Natural killer cell (primary cell): ENCODE measurements around the gene CHPF. TPM values are rescaled to one million over a fixed set of nuclear protein-coding genes. Genes with fewer than 3 reads are reported as not detected.
A peak's percentile ranks its signal among the peaks of the same experiment; 100 is the strongest.

ENCODE experiments used
- ATAC-seq, 3 donors: fragments of 150-1000 bp in 2 of 3; fragments of 200-7000 bp in 1 of 3; cut with Tn5 transposase; 1 replicate in 1 of 3; 2 replicates in 2 of 3; pipeline ENCODE4 v1.10.0; 2021; ENCODE audit warnings: mild to moderate bottlenecking in 2 of 3, moderate library complexity in 2 of 3
- DNase-seq, 2 donors: peaks; one replicate each; pipeline versions ENCODE4 v3.0.0 to v3.0.0-alpha.2; 2013 to 2021; ENCODE audit warnings: mixed read lengths in 1 of 2
- H3K27ac ChIP-seq: one replicate; pipeline ENCODE4 v1.5.1; 2013; ENCODE audit warnings: mild to moderate bottlenecking, low read length
- H3K27me3 ChIP-seq: one replicate; pipeline ENCODE4 v1.6.1; 2013; ENCODE audit warnings: low read length; ENCODE audit not compliant: control insufficient read depth, insufficient read depth
- H3K36me3 ChIP-seq: one replicate; pipeline ENCODE4 v1.6.1; 2013; ENCODE audit warnings: low read length; ENCODE audit not compliant: control insufficient read depth, insufficient read depth
- H3K4me1 ChIP-seq: one replicate; pipeline ENCODE4 v1.6.1; 2013; ENCODE audit warnings: low read length; ENCODE audit not compliant: control insufficient read depth, insufficient read depth
- H3K4me3 ChIP-seq: one replicate; pipeline ENCODE4 v1.5.1; 2013; ENCODE audit warnings: low read length
- H3K9me3 ChIP-seq: one replicate; pipeline ENCODE4 v1.6.1; 2013; ENCODE audit warnings: low read length; ENCODE audit not compliant: control insufficient read depth, insufficient read depth
- H3K27ac Mint-ChIP-seq, 2 donors: one replicate each; pipeline ENCODE4 v1.8.0; 2022; ENCODE audit warnings: mild to moderate bottlenecking in 2 of 2, mixed read lengths in 2 of 2, moderate library complexity in 1 of 2
- H3K27me3 Mint-ChIP-seq, 2 donors: one replicate each; pipeline ENCODE4 v1.8.0; 2022; ENCODE audit warnings: low read depth in 2 of 2, mixed read lengths in 2 of 2
- H3K36me3 Mint-ChIP-seq: one replicate; pipeline ENCODE4 v1.8.0; 2022; ENCODE audit warnings: mixed read lengths
- H3K4me1 Mint-ChIP-seq, 2 donors: one replicate each; pipeline ENCODE4 v1.8.0; 2022; ENCODE audit warnings: mixed read lengths in 2 of 2
- H3K4me3 Mint-ChIP-seq: one replicate; pipeline ENCODE4 v1.8.0; 2022; ENCODE audit warnings: mild to moderate bottlenecking, moderate library complexity, mixed read lengths
- H3K9me3 Mint-ChIP-seq, 2 donors: one replicate each; pipeline ENCODE4 v1.8.0; 2022; ENCODE audit warnings: mixed read lengths in 2 of 2
- CTCF ChIP-seq: fragments of 200-600 bp; IDR thresholded peaks from one replicate; pipeline ENCODE4 v1.8.0; 2022; ENCODE audit warnings: antibody characterized with exemption
- WGBS: methylation state at CpG from one replicate; pipeline ENCODE4 v1.1.7; 2013; ENCODE audit warnings: missing lambda C conversion rate; ENCODE audit not compliant: insufficient coverage; 5-methylcytosine and 5-hydroxymethylcytosine counted together
- intact Hi-C: fragments of 100-400 bp; cut with micrococcal nuclease; formaldehyde crosslinking; loops from one replicate; pipeline ENCODE4 v1.14.2; 2022
- total RNA-seq, 4 donors: library from RNA; stranded (reverse); fragments of 120-200 nt in 1 of 4; gene quantifications; one replicate each; pipeline versions ENCODE4 v1.2.3 to v1.2.4, GENCODE V29; 2013 to 2022

CHPF gene
- total RNA-seq, 3 donors from 2014 or later (not counting 1 experiment from before 2014, with no cell fraction given) = 9.6 to 19.2 (median 12.7) TPM

DNA sequence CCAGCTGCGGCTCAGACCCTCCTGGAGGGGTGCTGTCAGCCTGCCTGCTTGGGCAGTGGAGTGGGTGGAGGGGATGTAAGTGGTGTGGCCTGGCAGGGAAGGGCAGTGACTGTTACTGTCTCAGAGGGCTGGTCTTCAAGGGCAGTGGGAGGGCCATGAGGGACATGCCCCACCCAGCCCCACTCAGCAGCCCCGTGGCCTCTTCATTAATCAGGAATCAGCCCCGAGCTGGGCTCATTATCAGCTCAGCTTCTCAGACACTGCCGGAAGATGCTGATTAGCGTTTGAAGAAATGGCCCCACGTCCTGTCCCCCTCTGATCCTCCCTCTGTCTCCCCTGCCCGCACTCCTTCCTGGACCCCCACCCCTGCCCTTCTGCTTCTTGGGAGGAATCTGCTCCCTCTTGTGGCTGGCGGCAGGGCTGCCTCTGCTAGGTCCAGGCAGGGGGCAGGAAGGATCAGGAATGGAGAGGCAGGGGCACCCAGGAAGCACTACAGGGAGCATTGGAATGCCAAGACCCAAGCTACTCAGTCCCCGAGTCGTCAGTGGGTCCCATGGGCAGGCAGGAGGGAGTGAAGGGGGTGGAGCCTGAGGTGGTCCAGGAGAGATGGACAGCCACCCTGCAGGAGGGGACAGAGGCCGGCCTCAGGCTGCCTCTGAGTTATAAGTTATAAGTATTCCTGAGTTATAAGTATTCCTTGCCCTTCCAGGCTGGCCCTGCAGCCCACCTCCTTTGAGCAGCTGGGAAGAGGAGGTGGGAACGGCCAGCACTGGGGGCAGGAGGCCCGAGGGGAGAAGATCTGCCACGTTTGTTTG lies 22.3 kb downstream of the CHPF start:
- DNase-seq (peak in 1 of 2 donors; percentile 34), ATAC-seq (peak in 1 of 3 donors; percentile 37)
- Histone ChIP-seq H3K9me3 (no peaks in the 10 kb centered on the region), H3K4me1 (peaks cover 2% of the 10 kb centered on the region), H3K4me3 (no peak overlapping the region), H3K27me3 (peaks cover 27% of the 10 kb centered on the region), H3K36me3 (no peaks in the 10 kb centered on the region), H3K27ac (no peak overlapping the region)
- Mint-ChIP-seq H3K27ac (no peak overlapping the region), H3K4me3 (no peak overlapping the region), H3K9me3 (no peaks in the 10 kb centered on the region), H3K4me1 (peaks cover 0 to 11% of the 10 kb centered on the region in 2 donors), H3K27me3 (peaks cover 69 to 74% of the 10 kb centered on the region in 2 donors), H3K36me3 (no peaks in the 10 kb centered on the region)
- WGBS = 8% methylated on average over 13 of the region's 14 CpGs
- intact Hi-C loops = no loop called here
- TF ChIP-seq CTCF = no peak

DNA sequence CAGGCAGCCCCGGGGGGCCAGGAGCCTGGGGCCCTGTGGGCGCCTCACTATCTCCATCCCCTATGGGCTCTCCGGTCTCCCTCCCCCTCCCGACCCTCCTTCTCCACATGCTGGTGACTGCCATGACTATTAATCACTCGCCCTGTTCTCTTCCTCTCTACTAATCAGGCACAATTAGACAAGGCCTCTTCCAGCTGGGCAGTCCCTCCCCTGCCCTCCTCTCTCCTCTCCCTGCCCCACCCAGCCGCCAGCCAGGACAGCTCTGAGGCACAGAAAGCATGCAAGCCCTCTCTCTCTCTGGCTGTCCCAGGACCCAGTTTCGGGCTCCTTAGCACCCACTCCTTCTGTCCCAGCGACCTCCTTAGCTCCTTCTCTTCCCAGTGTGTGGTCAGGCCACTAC lies 23.5 kb downstream of the CHPF start:
- Mint-ChIP-seq H3K4me1 (peaks cover 0 to 11% of the 10 kb centered on the region in 2 donors), H3K9me3 (no peaks in the 10 kb centered on the region), H3K36me3 (no peaks in the 10 kb centered on the region), H3K4me3 (no peak overlapping the region), H3K27ac (no peak overlapping the region), H3K27me3 (peaks cover 68 to 72% of the 10 kb centered on the region in 2 donors)
- peaks cover 2% of the 10 kb centered on the region for H3K4me1 ChIP-seq
- ATAC-seq (no peak), DNase-seq (no peak)
- intact Hi-C loops = no loop called here
- 74% methylated on average over 8 of the region's 8 CpGs for WGBS
- no peaks in the 10 kb centered on the region for H3K9me3 ChIP-seq
- no peak for TF ChIP-seq CTCF
- peaks cover 20% of the 10 kb centered on the region for H3K27me3 ChIP-seq
- H3K27ac ChIP-seq = no peak overlapping the region
- no peak overlapping the region for H3K4me3 ChIP-seq
- no peaks in the 10 kb centered on the region for H3K36me3 ChIP-seq

- 92% methylated on average over 9 of the region's 9 CpGs for WGBS
- Histone ChIP-seq H3K9me3 (no peaks in the 10 kb centered on the region), H3K27me3 (peaks cover 21% of the 10 kb centered on the region), H3K4me3 (no peak overlapping the region), H3K4me1 (peaks cover 2% of the 10 kb centered on the region), H3K27ac (no peak overlapping the region), H3K36me3 (no peaks in the 10 kb centered on the region)
- ATAC-seq (no peak), DNase-seq (no peak)
- Mint-ChIP-seq H3K9me3 (no peaks in the 10 kb centered on the region), H3K4me3 (no peak overlapping the region), H3K4me1 (peaks cover 0 to 11% of the 10 kb centered on the region in 2 donors), H3K36me3 (no peaks in the 10 kb centered on the region), H3K27ac (no peak overlapping the region), H3K27me3 (peaks cover 64 to 67% of the 10 kb centered on the region in 2 donors)
- TF ChIP-seq CTCF = no peak
- intact Hi-C loops = no loop called here
These were observed 24.1 kb downstream of the CHPF start for GRCh38 chr2:219519526-219519916.
